Activated B cell treated with CpG ODN at 0.5 μM for 24 hours (primary cell): ENCODE results near the gene TBL1X. TPM values are rescaled to one million over a fixed set of nuclear protein-coding genes. Genes with fewer than 3 reads are reported as not detected.

ENCODE experiments used
- ATAC-seq: fragments of 200-7000 bp; cut with Tn5 transposase; one replicate; pipeline ENCODE4 v1.10.0; 2021; ENCODE audit warnings: low read depth, mild to moderate bottlenecking, moderate library complexity
- CTCF ChIA-PET: fragments of 350-600 bp; sonication (Branson Sonifier 250); formaldehyde crosslinking; loops from one replicate; lab custom pipeline; 2021; ENCODE audit warnings: antibody characterized with exemption; lab: Charles Lee
- POLR2A ChIA-PET: fragments of 350-600 bp; sonication (Branson Sonifier 250); formaldehyde crosslinking; loops from one replicate; lab custom pipeline; 2021; ENCODE audit warnings: antibody characterized with exemption; lab: Charles Lee
- DNase-seq: peaks from one replicate; pipeline ENCODE4 v3.0.0; 2022
- H3K27ac Mint-ChIP-seq: one replicate; pipeline ENCODE4 v1.8.0; 2020; ENCODE audit warnings: mixed read lengths
- H3K27me3 Mint-ChIP-seq: one replicate; pipeline ENCODE4 v1.8.0; 2021; ENCODE audit warnings: mixed read lengths
- H3K36me3 Mint-ChIP-seq: one replicate; pipeline ENCODE4 v1.8.0; 2021; ENCODE audit warnings: low read depth, mixed read lengths
- H3K4me1 Mint-ChIP-seq: one replicate; pipeline ENCODE4 v1.8.0; 2021; ENCODE audit warnings: mixed read lengths
- H3K4me3 Mint-ChIP-seq: one replicate; pipeline ENCODE4 v1.8.0; 2020; ENCODE audit warnings: mild to moderate bottlenecking, mixed read lengths
- H3K9me3 Mint-ChIP-seq: one replicate; pipeline ENCODE4 v1.8.0; 2020; ENCODE audit warnings: mixed read lengths
- CTCF ChIP-seq: fragments of 200-600 bp; IDR thresholded peaks from one replicate; pipeline ENCODE4 v1.8.0; 2022; ENCODE audit warnings: antibody characterized with exemption, mild to moderate bottlenecking
- intact Hi-C: fragments of 100-400 bp; cut with micrococcal nuclease; formaldehyde crosslinking; loops from one replicate; pipeline ENCODE4 v1.15.1; 2024
- total RNA-seq: library from RNA; stranded (reverse); gene quantifications from 2 replicates; pipeline ENCODE4 v1.2.3, GENCODE V29; 2022

TBL1X gene
- total RNA-seq, 1 donor from 2014 or later: 38.5 TPM

- H3K4me3 Mint-ChIP-seq: peak overlapping the region; percentile 29
- intact Hi-C loops: loop anchor here (5.0 to 10.0 kb wide), 3 partner anchors 146 to 514 kb away; no protein-coding TSS in a partner anchor
- DNase-seq (no peak), ATAC-seq (no peak)
- no peak for TF ChIP-seq CTCF
- H3K27me3 Mint-ChIP-seq: no peaks in the 10 kb centered on the region
- H3K36me3 Mint-ChIP-seq: peaks cover 24% of the 10 kb centered on the region
- peaks cover 2% of the 10 kb centered on the region for H3K9me3 Mint-ChIP-seq
- CTCF ChIA-PET: no interaction called here
- H3K4me1 Mint-ChIP-seq: peaks cover 39% of the 10 kb centered on the region
- peak overlapping the region; percentile 89 for H3K27ac Mint-ChIP-seq
- POLR2A ChIA-PET: interaction anchor here (1.6 to 1.7 kb wide), 2 partner anchors 215 to 337 kb away, joined by 8 to 12 read pairs; no protein-coding TSS in a partner anchor
Measured at GRCh38 chrX:9678215-9678965, 213.5 kb downstream of the TBL1X start.

GRCh38 chrX:9681011-9681410, 216.2 kb downstream of the TBL1X start:
- POLR2A ChIA-PET: interaction anchor here (0.5 kb wide), 1 partner anchor 340 kb away, joined by 3 read pairs; no protein-coding TSS in a partner anchor
- DNase-seq (no peak), ATAC-seq (no peak)
- TF ChIP-seq CTCF: no peak
- Mint-ChIP-seq H3K27ac (no peak overlapping the region), H3K4me3 (no peak overlapping the region), H3K27me3 (no peaks in the 10 kb centered on the region), H3K4me1 (peaks cover 31% of the 10 kb centered on the region), H3K9me3 (peaks cover 2% of the 10 kb centered on the region), H3K36me3 (peaks cover 34% of the 10 kb centered on the region)
- CTCF ChIA-PET: no interaction called here
- intact Hi-C loops: no loop called here

- ChIA-PET CTCF (no interaction called here), POLR2A (no interaction called here)
- H3K4me1 Mint-ChIP-seq: peaks cover 31% of the 10 kb centered on the region
- no peak for ATAC-seq
- no peak overlapping the region for H3K27ac Mint-ChIP-seq
- H3K4me3 Mint-ChIP-seq: no peak overlapping the region
- peaks cover 2% of the 10 kb centered on the region for H3K9me3 Mint-ChIP-seq
- intact Hi-C loops: no loop called here
- DNase-seq: no peak
- TF ChIP-seq CTCF: no peak
- peaks cover 36% of the 10 kb centered on the region for H3K36me3 Mint-ChIP-seq
- H3K27me3 Mint-ChIP-seq: no peaks in the 10 kb centered on the region
Measured at GRCh38 chrX:9681422-9681821, 216.6 kb downstream of the TBL1X start.

GRCh38 chrX:9682456-9682855, 217.6 kb downstream of the TBL1X start:
- Mint-ChIP-seq H3K4me3 (no peak overlapping the region), H3K4me1 (peaks cover 20% of the 10 kb centered on the region), H3K27me3 (no peaks in the 10 kb centered on the region), H3K36me3 (peaks cover 40% of the 10 kb centered on the region), H3K9me3 (no peaks in the 10 kb centered on the region), H3K27ac (no peak overlapping the region)
- ATAC-seq (no peak), DNase-seq (no peak)
- TF ChIP-seq CTCF: no peak
- CTCF ChIA-PET: no interaction called here
- intact Hi-C loops: no loop called here
- POLR2A ChIA-PET: no interaction called here

- Mint-ChIP-seq H3K4me3 (no peak overlapping the region), H3K4me1 (peaks cover 16% of the 10 kb centered on the region), H3K27me3 (no peaks in the 10 kb centered on the region), H3K36me3 (peaks cover 44% of the 10 kb centered on the region), H3K9me3 (no peaks in the 10 kb centered on the region), H3K27ac (no peak overlapping the region)
- intact Hi-C loops: no loop called here
- no peak for TF ChIP-seq CTCF
- CTCF ChIA-PET: no interaction called here
- POLR2A ChIA-PET: no interaction called here
- DNase-seq (no peak), ATAC-seq (no peak)
Measured at GRCh38 chrX:9682861-9683260, 218.0 kb downstream of the TBL1X start.
